HG03460 (cell line): ENCODE data around the gene PTPN3.
"Not testable (repeated sequence)": the region's sequence is repeated elsewhere in the genome, so short reads cannot be mapped to it uniquely, and the experiment has no call there.

Experiments used
- ATAC-seq: cut with Tn5 transposase; IDR thresholded peaks from one replicate; pipeline ENCODE4 v1.9.1; 2021; ENCODE audit not compliant: unreplicated experiment

Gene PTPN3

GRCh38 chr9:109401990-109402318 lies 96.2 kb downstream of the PTPN3 start:
- no peak for ATAC-seq

GRCh38 chr9:109401169-109401989 lies 96.7 kb downstream of the PTPN3 start:
- peak; percentile 36 for ATAC-seq

- ATAC-seq = peak; percentile 78
Measured at GRCh38 chr9:109399258-109399767, 98.8 kb downstream of the PTPN3 start.

- ATAC-seq = no peak
Measured at GRCh38 chr9:109391176-109391575, 106.9 kb downstream of the PTPN3 start.

- no peak for ATAC-seq
Measured at GRCh38 chr9:109387856-109388255, 110.3 kb downstream of the PTPN3 start.

- no peak for ATAC-seq
Measured at GRCh38 chr9:109387206-109387605, 110.9 kb downstream of the PTPN3 start.

GRCh38 chr9:109385499-109385898 lies 112.6 kb downstream of the PTPN3 start:
- ATAC-seq = no peak

GRCh38 chr9:109383947-109384346 lies 114.2 kb downstream of the PTPN3 start:
- ATAC-seq = no peak

- ATAC-seq = no peak
Measured at GRCh38 chr9:109383356-109383755, 114.8 kb downstream of the PTPN3 start.

- ATAC-seq = no peak
Measured at GRCh38 chr9:109382585-109382984, 115.5 kb downstream of the PTPN3 start.

- ATAC-seq = no peak
Measured at GRCh38 chr9:109382182-109382581, 115.9 kb downstream of the PTPN3 start.

GRCh38 chr9:109381011-109381729 lies 116.9 kb downstream of the PTPN3 start:
- ATAC-seq = no peak

GRCh38 chr9:109379513-109379912 lies 118.6 kb downstream of the PTPN3 start:
- no peak for ATAC-seq

- no peak for ATAC-seq
Measured at GRCh38 chr9:109378316-109378715, 119.8 kb downstream of the PTPN3 start.

GRCh38 chr9:109372246-109372645 lies 125.9 kb downstream of the PTPN3 start:
- no peak for ATAC-seq

- no peak for ATAC-seq
Measured at GRCh38 chr9:109371374-109371773, 126.7 kb downstream of the PTPN3 start.

GRCh38 chr9:109369285-109369684 lies 128.8 kb downstream of the PTPN3 start:
- ATAC-seq = no peak

GRCh38 chr9:109360771-109361170 lies 137.3 kb downstream of the PTPN3 start:
- ATAC-seq = no peak

- not testable (repeated sequence) for ATAC-seq
Measured at GRCh38 chr9:109358968-109359603, 139.0 kb downstream of the PTPN3 start.

GRCh38 chr9:109355564-109356297 lies 142.4 kb downstream of the PTPN3 start:
- no peak for ATAC-seq

GRCh38 chr9:109354190-109354589 lies 143.9 kb downstream of the PTPN3 start:
- no peak for ATAC-seq
